HT-29 (cell line): ENCODE measurements around the gene R3HDM4. TPM values are rescaled to one million over a fixed set of nuclear protein-coding genes. Genes with fewer than 3 reads are reported as not detected.
"Not testable (repeated sequence)": the region's sequence is repeated elsewhere in the genome, so short reads cannot be mapped to it uniquely, and the experiment has no call there.

ENCODE experiments used
- DNase-seq: peaks from one replicate; pipeline ENCODE4 v3.0.0-alpha.2; 2015; ENCODE audit warnings: low spot score
- total RNA-seq: library from RNA; depleted of rRNA; stranded (reverse); fragments of >200 nt; shearing (Covaris generic); gene quantifications from 2 replicates; pipeline ENCODE4 v1.2.3, GENCODE V29; 2014

The R3HDM4 gene
- total RNA-seq, 1 experiment from 2014 or later: 51.4 TPM

DNA sequence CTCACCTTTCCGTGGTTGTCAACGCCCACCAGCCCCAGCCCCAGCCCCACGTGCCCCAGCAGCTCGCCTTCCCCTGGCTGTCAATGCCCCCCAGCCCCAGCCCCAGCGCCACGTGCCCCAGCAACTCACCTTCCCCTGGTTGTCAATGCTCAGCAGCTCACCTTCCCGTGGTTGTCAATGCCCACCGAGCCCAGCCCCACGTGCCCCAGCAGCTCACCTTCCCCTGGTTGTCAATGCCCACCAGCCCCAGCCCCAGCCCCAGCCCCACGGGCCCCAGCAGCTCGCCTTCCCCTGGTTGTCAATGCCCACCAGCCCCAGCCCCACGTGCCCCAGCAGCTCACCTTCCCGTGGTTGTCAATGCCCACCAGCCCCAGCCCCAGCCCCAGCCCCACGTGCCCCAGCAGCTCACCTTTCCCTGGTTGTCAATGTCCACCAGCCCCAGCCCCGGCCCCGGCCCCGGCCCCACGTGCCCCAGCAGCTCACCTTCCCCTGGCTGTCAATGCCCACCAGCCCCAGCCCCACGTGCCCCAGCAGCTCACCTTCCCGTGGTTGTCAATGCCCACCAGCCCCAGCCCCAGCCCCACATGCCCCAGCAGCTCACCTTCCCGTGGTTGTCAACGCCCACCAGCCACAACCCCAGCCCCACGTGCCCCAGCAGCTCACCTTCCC is 34.9 kb downstream of the R3HDM4 start:
- not testable (repeated sequence) for DNase-seq

DNA sequence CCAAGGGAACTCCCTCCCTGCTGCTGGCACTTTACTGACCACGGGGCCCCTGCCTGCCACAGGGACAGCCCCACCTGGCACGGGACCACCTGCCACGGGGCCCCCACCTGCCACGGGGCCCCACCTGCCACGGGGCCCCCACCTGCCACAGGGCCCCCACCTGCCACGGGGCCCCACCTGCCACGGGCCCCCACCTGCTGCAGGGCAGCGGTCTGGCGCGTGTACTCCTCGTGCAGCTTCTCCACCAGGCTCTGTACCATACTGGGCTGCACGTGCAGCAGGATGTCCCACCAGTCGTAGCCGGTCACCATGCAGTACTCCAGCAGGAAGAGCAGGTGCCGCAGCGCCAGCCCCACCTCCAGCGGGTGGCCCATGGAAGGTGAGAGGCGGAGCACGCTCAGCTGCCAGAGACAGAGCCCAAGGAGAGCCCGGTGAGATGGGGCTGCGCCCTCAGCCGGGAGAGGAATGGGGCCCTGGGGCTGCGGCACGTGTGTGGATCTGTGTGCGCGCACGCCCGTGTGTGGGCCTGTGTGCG is 36.2 kb downstream of the R3HDM4 start:
- no peak for DNase-seq

DNA sequence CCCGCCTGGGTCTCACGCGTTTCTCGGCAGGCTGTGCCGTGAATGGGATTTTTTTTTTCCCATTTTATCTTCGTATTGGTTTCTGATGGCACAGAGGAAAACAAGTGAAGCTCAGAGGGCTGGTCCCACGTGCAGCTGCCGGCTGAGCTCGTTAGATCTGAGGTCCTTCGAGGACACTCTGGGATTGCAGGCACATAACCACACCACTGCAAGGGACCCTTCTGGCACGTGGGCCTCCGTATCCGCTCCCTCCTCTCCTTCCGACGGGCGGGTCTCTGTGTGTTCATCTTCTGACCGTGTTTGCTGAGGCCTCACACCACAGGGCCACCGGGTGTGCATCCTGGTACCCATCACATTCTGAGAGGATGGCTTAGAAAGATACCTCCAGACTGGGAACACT is 36.9 kb downstream of the R3HDM4 start:
- no peak for DNase-seq

DNA sequence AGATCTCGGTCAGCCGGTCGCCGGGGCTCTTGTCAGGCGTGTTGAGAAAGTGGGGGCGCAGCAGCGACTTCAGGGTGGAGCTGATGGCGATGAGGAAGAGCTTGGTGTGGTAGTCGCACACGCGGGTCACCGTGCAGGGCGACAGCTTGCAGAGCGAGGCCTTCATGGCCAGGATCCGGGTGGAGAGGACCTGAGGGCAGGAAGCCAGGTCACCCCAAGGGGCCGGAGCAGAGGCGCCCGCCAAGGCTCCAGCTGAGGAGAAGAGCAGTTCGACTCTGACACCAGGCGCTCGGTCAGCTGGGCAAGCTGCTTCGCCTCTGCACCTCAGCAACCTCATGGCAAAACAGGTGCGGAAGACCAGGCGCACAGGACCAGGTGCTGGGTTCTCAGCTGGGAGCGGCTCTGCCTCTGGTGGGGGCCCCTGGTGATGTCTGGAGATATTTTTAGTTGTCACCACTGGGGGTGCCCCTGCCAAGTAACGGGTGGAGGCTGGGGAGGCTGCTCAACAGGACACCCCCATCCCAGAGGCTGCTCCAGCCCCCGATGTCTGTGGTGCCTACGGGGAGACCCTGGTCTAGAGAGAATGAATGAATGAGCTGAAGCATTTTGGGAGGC is 37.6 kb downstream of the R3HDM4 start:
- no peak for DNase-seq

DNA sequence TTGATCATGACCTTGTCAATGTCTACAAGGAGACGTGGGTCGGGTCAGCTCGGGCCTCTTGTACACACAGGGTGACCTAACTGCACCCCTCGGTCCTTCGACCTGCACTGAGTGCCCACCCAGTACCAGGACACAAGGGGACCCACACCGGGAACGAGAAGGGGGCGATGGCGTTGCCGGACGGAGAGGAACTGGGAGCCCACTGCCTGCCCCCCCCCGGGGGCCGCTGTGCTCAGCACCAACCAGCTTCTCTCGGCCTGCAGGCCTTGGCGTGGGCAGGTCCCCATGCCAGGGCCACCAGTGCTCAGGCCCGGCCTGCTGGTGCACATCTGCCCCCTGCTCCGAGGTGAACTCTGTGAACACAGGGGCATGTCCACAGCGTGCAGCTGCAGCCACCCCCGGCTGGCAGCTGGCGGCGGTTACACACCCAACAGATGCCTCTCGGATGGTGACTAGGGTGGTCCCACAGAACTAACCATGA is 39.4 kb downstream of the R3HDM4 start:
- DNase-seq: no peak

DNA sequence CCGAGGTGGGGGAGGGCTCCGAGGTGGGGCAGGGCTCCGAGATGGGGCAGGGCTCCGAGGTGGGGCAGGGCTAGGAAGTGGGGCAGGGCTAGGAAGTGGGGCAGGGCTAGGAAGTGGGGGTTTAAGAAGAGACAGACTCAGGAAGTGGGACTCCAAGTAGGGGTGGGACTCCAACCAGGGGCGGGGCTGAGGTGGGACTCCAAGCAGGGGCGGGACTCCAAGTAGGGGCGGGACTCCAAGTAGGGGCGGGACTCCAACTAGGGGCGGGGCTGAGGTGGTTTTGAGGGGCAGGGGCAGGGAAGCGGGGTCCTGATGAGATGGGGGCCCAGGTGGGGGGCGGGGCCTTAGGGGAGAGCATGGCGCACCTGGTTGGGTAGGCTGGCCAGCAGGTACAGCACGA is 39.9 kb downstream of the R3HDM4 start:
- DNase-seq: peak; percentile 52

DNA sequence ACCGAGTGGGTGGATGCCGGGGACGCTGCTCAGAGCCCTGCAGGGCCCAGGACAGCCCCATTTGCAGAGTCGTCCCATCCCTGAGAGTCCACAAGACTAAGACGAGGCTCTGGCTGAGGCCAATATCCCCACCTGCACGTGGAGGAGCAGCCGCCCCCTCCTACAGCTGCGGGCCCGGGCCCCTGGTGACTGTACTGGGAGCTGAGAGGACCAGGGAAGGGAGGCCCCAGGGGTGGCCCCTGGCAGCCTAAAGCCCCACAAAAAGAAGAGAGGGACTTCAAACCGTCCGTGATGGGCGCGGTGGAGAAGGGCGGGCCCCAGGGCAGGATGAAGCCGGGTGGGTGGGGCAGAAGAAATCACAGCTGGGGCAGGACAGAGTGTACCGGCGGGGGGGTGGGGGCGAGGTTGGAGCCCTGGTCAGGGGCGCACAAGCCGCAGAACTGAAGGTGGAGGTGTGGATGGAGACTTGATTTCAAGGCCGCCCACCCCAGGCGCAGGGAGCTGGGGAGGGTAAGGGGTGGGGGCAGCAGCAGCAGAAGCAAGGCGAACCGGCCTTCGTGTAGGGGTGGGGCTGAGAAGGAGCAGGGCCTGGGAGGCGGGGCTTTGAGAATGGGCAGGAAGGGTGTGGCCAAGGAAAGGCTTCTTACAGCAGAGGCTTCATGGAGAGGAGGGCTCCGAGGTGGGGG is 40.6 kb downstream of the R3HDM4 start:
- DNase-seq: peak; percentile 83

DNA sequence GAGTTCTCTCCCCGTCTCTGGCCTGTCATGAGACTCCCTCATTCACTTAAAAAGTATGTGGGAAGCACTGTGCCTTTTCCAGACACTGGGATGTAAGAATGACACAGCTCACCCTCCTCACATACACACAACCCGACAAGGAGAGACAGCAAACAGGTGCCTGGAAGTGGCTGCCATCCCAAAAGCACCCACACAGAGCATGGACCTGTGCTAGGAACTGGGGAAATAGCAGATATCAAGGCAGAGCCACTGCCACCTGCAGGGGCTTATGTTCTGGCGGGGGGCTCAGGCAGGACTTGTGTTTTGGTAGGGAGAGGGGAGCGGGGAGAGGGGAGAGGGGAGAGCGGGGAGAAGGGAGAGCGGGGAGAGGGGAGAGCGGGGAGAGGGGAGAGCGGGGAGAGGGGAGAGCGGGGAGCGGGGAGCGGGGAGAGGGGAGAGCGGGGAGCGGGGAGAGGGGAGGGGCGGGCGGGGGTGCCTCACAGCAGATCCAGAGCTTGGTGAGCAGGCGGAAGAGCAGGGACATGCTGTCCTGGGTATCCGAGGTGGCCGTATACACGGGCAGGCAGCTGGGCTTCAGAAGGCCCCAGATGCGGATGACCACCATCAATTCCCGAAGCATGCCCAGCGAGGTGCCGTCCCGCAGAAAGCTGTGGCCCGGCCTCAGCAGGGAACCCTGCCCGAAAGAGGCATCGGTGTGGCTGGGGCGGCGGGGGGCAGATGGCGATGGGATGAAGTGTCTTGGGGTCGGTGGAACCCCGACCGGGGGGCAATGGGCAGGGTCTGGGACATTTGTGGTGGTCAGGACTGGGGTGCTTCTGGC is 41.4 kb downstream of the R3HDM4 start:
- DNase-seq: no peak

DNA sequence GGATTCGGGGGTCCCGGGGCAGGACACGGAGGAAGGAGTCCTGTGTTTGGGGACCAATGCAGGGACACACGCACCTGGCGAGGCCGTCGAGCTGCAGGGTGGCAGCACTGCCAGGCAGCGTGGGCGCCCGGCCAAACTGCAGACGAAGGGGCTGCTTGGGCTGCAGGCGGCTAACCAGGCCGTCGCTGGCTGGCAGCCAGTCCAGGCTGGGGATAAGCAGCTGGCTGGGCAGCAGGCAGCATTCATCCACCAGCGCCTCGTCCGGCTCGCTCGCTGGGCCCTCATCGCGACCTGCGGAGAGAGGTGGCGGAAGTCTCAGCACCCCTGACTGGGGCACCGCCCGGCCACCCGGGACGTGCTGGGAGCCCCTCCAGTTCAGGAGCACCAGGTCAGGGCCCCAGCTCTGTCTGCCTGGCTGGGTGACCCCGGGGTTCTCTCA is 42.0 kb downstream of the R3HDM4 start:
- no peak for DNase-seq

DNA sequence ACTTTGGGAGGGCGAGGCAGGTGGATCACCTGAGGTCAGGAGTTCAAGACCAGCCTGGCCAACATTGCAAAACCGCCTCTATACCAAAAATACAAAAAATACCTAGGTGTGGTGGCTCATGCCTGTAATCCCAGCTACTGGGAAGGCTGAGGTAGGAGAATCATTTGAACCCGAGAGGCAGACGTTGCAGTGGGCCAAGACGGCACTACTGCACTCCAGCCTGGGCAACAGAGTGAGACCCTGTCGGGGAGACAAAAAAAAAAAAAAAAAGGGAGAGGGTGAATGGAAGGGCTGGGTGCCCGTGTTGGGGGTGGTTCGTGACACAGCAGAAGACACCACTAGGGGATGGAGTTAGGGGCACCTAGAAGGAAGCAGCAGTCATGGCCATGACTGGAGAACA is 42.7 kb downstream of the R3HDM4 start:
- no peak for DNase-seq

DNA sequence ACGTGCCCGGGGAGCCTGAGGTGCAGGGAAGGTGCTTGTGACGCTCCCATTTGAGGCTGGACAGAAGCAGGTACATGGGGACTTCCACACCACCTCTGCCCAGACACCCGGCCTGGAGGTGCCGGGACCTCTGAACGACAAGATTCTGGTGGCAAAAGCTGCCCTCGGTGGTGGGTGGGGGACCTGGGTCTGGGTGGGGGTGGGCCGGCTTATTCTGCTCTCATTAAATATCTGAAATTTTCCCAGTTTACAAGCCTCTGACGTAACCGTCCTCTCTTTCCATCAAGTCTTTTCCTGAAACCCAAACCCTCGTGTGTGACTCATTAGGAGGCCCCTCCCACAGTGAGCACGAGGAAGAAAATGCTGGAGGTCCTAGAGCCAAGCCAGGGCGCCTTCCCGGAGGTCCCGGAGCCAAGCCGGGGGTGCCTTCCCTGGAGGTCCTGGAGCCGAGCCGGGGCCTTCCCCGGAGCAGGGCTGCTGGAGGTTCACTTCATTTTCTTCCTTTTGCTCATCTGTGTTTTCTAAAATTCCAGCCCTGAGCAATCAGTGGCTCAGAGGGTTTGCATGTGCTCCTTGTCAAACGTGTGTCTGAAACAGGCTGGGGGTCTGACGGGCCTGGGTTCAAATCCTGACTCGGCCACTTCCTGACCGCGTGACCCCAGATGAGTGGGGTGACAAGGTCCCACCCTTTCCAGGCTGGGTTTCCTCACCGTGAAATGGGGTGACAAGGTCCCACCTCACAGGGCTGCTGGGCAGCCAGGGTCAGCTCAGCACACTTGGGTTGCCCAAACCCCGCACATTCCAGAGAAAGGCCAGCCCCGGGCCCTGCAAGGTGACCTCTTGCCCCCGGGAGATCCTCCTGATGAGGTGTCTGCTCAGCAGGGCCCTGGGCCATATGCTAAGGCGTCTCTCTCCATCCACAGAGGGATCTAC is 43.5 kb downstream of the R3HDM4 start:
- DNase-seq: peak; percentile 41

DNA sequence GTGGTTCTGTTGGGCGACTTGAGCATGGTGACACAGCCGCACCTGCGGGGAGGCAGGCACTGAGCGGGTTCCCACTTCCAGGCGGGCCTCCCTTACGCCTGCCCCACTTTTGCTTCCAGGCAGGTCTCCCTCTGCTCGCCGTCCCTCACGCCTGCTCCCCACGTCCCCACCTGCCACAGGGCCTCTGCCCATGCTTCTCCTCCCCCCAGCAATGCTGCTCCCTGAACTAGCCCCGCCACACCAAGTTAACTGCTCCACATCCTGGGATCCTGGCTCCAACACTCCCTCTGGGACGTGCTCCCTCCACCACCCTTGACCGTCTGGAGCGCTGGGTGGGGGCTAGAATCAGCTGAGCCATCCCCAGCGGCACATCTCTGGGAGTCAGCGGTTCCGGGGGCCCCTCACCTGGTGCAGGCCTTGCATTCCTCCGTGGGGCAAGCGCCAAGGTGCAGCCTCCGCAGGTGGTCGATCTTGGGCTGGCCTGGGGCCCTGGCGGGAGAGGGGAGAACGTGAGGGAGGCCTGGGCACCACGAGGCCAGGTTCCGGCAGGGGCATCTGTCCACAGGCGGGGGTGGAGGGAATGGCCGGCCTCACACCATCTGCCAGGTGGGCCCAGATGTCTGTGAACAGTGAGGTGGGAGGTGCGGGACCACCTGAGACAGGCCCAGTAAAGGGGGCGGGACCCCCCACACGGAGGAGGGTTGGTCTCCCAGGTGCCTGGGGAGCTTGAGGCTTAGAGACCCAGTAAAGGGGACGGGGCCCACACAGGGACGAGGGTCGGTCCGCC is 44.4 kb downstream of the R3HDM4 start:
- DNase-seq: no peak

DNA sequence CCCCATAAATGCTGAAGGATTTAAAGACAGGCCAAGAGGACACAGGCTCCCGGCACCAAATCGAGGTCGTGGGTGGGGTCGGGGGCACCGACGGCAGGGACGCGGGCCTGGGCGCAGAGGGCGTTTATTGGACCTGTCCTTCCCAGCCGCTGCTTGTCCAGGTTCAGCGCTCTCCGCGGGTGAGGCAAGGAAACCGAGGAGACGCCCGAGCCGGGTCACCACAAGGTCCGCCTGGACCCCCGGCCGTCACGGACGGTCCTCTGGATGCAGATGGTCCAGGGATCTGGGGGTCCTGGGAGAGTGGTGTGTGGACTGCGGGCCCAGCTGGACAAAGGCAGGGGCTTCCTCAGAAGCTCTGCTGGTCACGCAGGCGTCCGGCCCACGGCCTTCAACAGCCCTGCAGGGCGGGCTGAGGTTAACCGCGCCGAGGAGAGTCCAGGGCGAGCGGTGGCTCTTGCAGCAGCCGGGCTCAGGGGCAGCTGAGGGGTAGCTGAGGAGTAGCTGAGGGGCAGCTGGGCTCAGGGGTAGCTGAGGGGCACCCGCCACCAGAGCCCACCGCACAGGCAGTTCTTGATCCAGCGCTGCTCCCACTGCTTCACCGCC is 45.1 kb downstream of the R3HDM4 start:
- DNase-seq: no peak

DNA sequence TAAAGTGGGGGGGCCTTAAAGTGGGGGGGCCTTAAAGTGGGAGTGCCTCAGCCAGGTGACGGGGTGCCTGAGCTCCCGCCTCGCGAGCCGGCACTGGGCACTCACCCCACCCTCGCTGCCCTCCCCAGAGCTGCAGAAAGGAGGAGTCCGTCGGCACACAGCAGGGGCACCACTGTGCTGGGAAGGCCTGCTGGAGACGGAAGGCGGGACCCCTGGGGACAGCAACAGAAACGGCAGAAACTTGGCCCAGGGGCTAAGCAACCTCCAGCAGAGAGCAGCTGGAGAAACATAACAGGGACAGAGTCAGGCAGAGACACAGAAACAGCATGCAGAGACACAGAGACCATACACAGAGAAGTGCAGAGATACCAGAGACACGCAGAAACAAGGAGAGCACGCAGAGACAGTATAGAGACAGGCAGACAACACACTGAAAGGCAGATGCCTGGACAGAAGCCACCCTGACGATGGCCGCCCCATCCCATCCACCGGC is 45.7 kb downstream of the R3HDM4 start:
- no peak for DNase-seq

DNA sequence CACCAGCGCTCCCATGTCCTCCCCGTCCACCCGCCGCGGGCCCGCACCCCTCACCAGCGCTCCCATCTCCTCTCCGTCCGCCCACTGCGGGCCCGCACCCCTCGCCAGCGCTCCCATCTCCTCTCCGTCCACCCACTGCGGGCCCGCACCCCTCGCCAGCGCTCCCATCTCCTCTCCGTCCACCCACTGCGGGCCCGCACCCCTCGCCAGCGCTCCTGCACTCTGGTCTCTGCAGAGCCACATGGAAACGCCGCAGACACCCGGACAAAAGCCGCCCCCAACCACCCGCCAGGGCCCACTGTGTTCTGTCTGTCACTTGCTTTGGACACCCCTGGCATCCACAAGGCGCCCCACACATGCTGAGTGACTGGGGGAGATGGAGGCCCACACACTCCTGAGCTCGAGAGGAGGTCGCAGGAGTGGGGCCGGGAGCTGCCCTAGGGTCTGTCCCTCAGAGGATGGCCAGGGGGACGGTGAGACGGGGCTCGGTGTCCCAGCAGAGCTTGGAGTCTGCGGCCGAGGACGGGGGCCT is 46.2 kb downstream of the R3HDM4 start:
- no peak for DNase-seq

DNA sequence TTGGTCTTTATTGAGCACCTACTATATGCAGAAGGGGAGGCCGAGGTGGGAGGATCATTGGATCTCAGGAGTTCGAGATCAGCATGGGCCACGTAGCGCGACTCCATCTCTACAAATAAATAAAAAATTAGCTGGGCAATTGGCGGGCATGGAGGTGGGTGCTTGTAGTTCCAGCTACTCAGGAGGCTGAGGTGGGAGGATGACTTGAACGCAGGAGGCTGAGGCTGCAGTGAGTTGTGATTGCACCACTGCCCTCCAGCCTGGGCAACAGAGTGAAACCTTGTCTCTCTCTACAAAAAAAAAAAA is 49.8 kb downstream of the R3HDM4 start:
- DNase-seq: no peak

DNA sequence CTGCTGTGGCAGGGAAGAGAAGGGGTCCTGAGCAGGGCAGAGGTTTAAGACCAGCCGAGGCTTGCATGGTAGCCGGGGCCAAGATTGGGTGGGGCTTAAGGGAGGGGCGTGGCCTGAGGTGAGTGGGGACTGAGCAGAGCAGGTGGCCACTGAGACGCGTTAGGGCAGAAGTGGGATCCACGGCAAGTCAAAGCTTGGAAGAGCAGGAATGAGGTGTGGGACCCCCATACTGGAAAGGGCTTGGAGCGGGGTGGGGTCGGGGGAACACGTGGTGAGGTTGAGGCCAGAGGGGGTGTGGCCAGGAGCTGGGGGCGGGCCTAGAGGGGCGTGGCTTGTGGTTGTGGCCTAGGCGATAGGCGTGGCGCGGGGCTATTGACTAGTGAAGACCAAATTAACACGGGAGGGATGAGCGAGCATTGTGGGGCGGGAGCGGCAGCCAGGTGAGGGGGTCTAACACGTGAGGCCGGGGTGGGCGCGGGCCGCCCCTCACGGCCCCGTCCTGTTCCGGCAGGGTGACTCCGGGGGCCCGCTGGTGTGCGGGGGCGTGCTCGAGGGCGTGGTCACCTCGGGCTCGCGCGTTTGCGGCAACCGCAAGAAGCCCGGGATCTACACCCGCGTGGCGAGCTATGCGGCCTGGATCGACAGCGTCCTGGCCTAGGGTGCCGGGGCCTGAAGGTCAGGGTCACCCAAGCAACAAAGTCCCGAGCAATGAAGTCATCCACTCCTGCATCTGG is 50.3 kb downstream of the R3HDM4 start:
- DNase-seq: no peak
